Stimulated activated CD8-positive, alpha-beta memory T cell treated with anti-CD3 and anti-CD28 coated beads, Interleukin-15, amount 100 ng/mL, for 4 hours (primary cell): ENCODE data around the gene KCNJ9.

Experiments
- DNase-seq, 2 donors: peaks; one replicate each; pipeline ENCODE4 v3.0.0-alpha.2; 2020; ENCODE audit warnings: low read depth in 2 of 2

Gene KCNJ9

GRCh38 chr1:160066829-160067745, 14.3 kb upstream of the KCNJ9 start:
- DNase-seq, result no peak

GRCh38 chr1:160068225-160068624, 13.1 kb upstream of the KCNJ9 start:
- no peak for DNase-seq

- DNase-seq, result no peak
Measured at GRCh38 chr1:160069460-160070231, 11.7 kb upstream of the KCNJ9 start, which contains the start of gene KCNJ10. Gene KCNJ10 (minus strand): TSS chr1:160070160. CDS start chr1:160042532, 27,628 bp downstream.

- peak; percentile 62 to 63 for DNase-seq
Measured at GRCh38 chr1:160070243-160071163, 10.8 kb upstream of the KCNJ9 start.

DNA sequence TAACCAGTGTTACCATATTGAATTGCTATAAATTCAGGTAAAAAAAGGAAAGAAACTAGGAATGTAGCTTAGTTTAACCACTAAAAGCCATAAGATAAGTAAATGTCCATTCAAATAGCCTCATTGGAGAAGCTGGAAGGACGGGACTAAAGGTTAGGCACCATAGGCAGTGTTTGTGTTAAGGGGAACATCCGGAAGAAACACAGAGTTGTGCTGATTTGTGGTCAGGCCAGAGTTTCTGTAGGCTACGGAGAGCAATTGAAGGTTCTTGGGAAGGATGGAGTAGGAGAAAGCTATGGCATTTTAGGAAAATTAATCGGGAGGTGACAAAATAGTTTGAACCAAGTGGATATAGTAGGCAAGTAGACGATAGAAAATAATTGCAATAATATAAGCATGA, 10.0 kb upstream of the KCNJ9 start:
- DNase-seq, result no peak

DNA sequence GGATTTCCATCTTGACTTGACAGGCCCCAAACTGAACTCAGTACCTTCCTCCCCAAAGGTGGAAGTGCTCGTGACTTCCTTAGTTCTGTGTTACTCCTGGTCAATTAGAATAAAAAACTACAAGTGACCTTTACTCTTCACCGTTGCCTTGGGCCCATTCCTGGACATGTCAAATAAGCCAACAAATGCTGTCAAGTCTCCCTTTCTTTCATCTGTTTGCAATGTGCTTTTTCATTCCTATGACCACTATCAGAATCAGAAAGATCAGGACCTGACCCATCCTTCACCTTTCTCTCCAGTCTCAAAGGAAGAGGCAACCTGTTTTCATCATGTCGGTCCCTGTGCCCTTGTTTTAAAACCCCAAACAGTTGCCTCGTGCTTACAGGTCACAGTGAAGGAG, 6.5 kb upstream of the KCNJ9 start:
- DNase-seq, result no peak

GRCh38 chr1:160075836-160076235, 5.5 kb upstream of the KCNJ9 start:
- no peak for DNase-seq

DNA sequence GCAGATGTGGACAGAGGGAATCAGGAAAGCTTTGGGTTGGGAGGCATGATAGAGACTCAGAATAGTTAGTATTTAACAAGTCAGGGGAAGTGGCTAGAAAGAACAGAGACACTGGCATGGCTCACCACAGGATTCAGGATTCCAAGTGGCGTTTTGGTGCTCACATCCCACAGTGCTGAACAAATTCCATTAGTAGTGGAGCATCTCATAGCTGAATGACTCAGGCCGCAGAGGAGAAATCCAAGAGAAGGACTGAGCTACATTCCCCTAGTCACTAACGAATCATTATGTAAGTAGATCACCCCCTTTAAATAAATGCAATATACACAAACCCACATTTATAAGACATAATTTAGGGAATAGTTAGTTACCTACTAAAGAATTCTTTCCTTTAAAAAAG, 5.0 kb upstream of the KCNJ9 start:
- no peak for DNase-seq

DNA sequence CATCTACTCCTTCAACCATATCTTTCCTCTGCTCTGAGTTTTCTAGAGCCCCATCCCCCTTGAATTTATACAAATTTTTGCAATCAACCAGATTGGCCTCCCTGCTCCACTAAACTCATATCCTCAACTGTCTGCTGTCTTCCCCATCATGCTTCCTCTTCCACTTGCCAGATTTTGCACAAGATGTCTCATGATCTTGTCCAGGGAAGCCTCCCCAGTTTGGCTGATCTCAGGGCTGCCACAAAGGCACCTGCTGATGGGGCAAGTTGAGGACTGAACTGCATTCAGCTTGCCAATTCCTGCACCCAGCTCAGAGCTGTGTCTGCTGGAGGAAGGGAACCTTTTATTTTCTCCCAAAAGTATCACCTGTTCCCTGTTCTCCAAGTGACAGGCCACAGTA, 3.9 kb upstream of the KCNJ9 start:
- no peak for DNase-seq

GRCh38 chr1:160078512-160079195, 2.7 kb upstream of the KCNJ9 start:
- no peak for DNase-seq

DNA sequence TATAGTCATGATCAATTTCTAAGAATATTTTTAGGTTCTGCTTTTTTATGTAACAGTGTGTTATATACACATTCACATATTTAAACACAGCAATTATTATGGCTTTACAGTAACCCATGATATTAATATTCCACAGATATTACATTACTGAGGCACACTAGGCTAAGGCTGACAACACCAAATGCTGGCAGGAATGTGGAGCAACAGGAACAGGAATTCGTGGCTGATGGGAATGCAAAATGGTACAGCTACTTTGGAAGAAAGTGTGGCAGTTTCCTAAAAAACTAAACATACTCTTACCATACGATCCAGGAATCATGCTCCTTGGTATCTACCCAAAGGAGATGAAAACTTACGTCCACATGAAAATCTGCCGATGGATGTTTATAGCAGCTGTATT, 1.9 kb upstream of the KCNJ9 start:
- no peak for DNase-seq

DNA sequence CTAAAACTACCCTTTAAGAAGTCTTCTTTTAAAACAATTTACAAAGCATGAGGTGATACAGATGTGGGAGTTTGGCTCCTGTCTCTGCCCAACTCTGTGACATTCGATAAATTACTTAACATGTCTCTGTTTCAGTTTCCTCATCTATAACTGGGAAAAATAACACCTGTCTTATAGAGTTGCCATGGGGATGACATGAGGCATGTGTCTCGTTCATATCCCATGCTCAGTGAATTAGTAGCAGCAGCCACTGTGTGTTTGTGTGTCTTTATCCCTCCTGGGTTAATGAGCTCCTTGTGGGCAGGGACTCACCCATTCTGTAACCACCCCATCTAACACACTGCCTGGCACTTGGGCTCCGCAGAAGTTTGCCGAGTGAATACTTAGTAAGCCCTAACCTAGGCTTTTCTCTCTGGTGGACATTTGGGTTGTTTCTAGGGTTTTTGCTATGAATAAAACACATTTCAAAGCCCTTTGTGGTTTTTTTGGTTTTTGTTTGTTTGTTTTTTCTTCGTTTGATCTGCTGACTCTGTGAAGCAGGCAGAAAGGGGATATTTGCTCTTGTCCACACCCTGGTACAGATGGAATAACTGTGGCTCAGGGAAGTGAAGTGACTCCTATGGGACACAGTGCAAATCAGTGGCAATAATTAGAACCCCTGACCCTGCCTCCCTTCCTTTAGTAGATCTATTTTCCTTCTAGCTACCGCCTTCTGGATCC, 797 bp upstream of the KCNJ9 start:
- DNase-seq, result no peak

- no peak for DNase-seq
Measured at GRCh38 chr1:160082487-160082886, 1.1 kb downstream of the KCNJ9 start.

DNA sequence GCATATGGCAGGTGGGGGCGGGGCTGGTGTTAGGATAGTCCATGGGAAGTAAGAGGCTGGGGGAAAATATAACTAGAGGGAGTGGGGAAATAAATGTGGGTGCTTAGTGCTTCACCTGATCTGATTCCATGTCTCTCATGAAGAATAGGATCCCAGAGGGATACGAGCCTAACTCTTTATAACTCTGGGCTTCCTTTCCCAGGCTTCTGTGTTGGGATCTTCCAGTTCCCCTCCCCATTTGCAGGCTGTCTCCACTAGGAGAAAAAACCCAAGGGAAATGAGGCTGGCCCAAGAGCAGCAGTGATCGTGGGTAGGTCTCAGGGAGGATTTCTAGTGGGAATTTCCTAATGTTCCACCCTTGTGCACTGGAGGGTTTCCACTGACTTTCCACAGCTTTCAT, 1.6 kb downstream of the KCNJ9 start:
- DNase-seq, result no peak

- peak; percentile 39 to 49 for DNase-seq
Measured at GRCh38 chr1:160083968-160084770, 2.8 kb downstream of the KCNJ9 start.

DNA sequence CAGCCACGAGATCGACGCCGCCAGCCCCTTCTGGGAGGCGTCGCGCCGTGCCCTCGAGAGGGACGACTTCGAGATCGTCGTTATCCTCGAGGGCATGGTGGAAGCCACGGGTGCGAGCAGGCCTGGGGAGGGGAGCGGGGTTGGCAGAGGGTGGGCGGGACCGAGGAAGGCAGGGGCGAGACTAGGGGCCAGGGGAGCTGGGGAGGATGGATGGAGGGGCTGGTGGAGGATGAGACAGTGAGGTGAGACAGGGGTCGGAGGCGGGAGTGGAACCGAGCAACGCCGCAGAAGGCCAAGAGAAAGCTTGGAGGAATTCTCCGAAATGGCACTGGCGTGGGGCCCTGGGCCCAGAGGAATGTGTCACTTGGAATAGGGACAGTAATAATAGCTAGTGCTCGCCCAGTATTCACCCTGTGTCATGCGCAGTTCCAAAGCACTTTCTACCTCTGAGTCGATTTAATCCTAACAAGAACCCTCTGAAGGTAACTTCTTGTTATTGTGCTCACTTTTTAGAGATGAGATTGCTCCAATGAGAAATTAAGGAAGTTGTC, 3.5 kb downstream of the KCNJ9 start:
- no peak for DNase-seq

GRCh38 chr1:160085686-160086455, 4.5 kb downstream of the KCNJ9 start:
- peak; percentile 32 to 46 for DNase-seq

DNA sequence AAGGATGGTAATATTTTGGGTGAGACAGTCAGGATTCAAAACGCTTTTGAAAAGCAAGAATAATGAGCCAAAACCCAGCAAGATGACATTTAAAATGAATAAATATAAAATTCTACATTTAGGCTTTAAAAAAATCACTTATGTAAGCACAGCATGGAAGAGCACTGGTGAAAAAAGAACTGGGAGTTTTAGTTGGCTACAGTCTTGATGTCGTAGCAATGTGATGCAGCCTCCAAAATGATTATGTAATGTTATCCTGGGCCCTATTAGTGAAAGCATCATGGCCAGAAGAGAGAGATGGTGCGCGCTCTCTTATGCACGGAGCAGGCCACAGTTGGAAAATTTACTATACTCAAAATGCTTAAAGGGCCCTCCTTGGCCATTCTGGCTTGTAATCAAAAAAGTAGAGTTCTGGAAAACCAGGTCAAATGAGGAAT, 5.1 kb downstream of the KCNJ9 start:
- no peak for DNase-seq
